GM18511 (cell line): Measurements from ENCODE around the gene INHBE.

Experiments used
- ATAC-seq: cut with Tn5 transposase; IDR thresholded peaks from one replicate; pipeline ENCODE4 v1.9.1; 2021; ENCODE audit warnings: mild to moderate bottlenecking, moderate library complexity; ENCODE audit not compliant: unreplicated experiment

The INHBE gene

GRCh38 chr12:57460468-57460784, 5.3 kb downstream of the INHBE start:
- no peak for ATAC-seq

- no peak for ATAC-seq
These were observed 5.8 kb downstream of the INHBE start for GRCh38 chr12:57460841-57461275.

DNA sequence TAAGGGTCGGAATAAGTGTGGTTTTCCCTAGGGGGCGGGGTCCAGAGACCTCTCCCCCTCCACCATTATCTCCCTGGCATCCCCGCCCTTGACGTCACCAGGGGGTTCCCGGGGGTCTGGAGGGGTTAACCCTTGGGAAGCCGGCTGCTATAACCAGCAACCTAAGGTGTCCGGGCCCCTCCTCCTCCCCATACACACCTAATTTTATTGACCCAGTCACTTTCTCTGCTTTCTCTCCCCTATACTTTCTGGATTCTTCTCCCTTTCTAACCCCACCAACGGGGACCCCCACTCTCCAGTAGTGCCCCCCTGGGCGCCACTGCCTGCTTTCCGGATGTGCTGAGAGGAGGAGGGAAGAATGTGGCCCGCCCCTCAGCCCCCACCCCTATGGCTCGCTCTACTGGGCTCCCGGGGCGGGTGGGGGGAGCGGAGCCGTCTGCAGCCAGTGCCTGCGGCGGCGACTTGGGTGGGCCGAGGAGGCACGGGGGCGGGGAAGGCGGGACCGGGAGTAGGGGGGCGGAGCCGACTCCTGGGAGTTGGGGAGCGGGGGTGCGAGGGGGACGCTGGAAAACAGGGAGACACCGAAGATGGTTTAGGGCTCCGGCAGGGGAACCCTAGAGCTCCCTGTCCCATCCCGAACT, 6.3 kb downstream of the INHBE start:
- ATAC-seq: no peak

DNA sequence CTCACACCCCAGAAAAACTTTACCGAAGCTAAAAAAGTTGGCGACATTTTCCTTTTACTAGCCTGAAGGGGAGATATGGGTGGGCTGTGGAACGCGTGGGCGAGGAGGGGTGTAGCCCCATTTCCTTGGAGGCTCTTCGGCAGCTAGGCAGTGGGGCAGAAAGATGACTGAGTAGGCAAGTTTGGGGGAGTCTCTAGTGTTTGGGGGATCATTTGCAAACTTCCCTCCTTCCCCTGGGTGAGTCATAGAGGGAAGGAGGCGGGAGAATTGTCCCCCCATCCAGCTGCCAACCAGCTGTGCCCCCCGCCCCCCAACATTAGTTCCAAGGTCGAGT, 6.8 kb downstream of the INHBE start:
- no peak for ATAC-seq

DNA sequence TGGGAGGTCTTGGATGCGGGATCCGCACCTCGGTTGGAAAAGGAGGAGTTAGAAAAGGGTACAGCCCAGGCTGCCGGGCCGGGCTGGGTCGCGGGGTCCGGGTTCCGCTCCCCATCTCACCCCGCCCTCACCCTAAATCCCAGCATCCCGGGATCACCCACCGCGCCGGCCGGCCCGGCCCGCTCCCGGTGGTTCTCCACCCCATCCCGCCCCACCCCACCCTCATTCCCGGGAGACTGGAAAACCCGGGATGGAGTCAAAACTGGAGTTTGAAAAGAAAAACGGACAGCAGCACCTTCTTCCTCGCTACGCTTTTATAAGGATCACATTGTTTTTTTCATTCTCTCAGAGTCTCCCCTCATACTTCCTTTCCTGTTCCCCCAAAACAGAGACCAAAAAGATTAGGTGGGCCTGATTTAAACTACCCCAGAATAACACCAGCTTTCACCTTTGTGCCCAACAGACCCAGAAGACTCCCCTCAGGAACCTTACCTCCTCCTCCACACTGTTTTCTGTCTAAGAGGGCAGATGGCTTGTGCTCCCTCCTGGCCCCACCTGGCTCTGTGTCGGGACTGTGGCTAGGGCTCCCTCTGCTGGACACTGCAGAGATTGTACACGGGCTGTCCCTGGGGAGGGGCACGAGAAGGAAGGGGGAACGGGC, 7.3 kb downstream of the INHBE start:
- peak; percentile 62 for ATAC-seq

DNA sequence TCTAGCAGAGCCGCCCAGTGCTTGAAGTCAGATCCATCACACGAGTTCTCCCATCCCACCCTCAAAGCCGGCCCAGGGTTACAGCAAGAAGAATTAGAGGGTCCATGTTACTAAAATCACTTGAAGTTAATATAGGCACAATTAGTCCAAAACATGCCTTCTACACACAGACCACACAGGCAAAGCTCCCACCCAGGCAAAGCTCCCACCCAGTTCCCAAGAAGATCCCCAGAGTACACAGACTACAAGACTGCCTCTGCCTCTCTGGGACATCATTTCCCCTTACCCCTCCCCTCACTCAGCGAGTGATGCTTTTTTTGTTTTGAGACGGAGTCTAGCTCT, 7.8 kb downstream of the INHBE start:
- no peak for ATAC-seq

GRCh38 chr12:57464569-57464968, 9.5 kb downstream of the INHBE start:
- no peak for ATAC-seq

GRCh38 chr12:57465030-57465746, 10.1 kb downstream of the INHBE start:
- no peak for ATAC-seq

DNA sequence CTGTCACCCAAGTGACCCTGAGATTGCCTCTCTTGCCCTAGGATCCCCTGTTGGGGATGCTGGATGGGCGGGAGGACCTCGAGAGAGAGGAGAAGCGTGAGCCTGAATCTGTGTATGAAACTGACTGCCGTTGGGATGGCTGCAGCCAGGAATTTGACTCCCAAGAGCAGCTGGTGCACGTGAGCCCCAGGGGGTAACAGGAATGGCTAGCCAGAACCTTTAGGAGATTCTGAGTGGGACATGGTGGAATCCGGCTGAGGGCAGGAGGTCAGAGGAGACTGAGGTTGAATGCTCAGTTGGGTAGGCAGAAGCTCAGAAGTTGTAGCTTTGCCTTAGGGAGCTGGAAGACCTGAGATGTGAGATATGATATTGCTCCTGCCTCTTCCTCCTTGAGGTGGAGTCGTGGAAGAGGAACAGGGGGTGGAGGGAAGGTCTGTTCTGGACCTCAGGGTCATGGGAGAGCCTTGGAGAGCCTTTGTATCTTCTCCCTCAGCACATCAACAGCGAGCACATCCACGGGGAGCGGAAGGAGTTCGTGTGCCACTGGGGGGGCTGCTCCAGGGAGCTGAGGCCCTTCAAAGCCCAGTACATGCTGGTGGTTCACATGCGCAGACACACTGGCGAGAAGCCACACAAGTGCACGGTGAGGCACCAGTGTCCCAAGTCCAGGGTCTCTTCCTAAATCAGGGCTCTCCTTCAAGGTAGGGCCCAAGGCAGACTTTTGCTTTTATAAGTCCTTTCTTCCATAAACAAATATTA, 10.8 kb downstream of the INHBE start:
- no peak for ATAC-seq

DNA sequence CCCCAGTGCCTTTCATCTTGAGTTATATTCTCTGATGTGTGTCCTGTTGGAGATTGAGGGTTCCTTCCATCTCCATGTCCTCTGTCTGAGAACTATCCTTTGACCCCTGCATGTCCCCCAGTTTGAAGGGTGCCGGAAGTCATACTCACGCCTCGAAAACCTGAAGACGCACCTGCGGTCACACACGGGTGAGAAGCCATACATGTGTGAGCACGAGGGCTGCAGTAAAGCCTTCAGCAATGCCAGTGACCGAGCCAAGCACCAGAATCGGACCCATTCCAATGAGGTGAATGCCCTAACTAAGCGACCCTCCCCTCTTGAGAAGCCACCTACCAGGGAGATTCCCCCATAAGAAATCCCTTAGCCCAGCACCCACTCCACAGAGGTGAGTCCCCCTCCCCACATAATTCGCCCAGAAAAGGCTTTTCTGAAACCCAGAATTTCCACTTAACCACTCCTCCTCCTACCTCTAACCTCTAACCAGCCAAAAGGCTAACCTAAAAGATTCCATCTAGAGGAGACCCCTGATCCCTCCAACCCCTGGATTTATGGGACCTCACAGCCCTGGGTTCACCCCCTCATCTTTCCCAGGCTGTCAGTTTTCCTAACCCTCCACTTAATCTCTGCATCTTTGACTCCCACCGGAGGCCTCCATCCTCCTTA, 12.2 kb downstream of the INHBE start:
- ATAC-seq: no peak

- no peak for ATAC-seq
These were observed 12.8 kb downstream of the INHBE start for GRCh38 chr12:57467915-57468314.

DNA sequence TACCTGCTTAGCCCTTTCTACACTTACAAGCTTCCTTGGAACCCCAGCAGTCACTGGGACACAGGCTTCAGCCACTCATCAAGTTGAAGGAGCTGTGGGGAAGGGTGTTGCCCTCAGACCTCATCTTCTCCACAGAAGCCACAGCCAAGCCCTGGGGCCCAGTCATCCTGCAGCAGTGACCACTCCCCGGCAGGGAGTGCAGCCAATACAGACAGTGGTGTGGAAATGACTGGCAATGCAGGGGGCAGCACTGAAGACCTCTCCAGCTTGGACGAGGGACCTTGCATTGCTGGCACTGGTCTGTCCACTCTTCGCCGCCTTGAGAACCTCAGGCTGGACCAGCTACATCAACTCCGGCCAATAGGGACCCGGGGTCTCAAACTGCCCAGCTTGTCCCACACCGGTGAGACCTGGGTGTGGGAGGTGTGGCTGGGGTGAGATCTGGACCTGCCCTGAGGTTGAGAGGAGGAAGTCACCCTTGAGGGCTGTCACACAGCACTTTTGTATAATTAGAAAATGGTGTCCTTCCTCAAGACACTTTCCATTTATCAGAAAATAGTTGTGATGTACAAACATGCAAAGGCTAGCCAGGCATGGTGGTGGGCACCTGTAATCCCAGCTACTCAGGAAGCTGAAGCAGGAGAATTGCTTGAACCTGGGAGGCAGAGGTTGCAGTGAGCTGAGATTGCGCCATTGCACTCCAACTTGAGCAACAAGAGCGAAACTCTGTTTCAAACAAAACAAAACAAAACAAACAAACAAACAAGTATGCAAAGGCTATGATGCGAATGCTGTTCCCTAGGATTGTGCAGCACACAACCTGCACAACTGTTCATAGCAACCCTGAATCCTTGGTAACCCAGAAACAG, 14.4 kb downstream of the INHBE start:
- ATAC-seq: no peak

- no peak for ATAC-seq
These were observed 15.3 kb downstream of the INHBE start for GRCh38 chr12:57470286-57470969.

- ATAC-seq: no peak
These were observed 16.0 kb downstream of the INHBE start for GRCh38 chr12:57470970-57471656.

DNA sequence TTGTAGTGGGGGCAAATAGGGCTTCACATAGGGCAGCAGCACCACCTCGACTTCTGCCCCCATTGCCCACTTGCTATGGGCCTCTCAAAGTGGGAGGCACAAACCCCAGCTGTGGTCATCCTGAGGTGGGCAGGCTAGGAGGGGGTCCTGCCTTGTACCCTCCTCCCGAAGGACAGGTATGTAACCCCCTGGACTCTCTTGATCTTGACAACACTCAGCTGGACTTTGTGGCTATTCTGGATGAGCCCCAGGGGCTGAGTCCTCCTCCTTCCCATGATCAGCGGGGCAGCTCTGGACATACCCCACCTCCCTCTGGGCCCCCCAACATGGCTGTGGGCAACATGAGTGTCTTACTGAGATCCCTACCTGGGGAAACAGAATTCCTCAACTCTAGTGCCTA, 16.6 kb downstream of the INHBE start:
- no peak for ATAC-seq

DNA sequence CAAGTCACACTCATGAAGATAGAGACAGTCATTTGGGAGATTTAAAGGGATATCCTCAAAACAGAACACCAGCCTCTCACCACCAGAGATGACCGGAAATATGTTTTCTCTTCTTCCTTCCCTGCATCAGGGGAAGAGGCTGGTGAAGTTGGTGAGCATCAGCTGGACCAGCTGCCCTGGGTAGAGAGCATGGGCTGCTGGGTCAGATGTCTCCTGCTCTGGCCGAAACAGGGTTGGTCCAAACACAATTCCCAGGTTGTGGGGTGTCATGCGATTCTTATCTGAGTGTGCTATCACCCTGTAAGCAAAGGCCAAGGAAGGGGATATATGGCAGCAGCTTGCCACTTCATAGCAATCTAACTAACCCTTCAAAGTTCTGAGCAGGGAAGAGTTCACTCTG, 17.3 kb downstream of the INHBE start:
- no peak for ATAC-seq

DNA sequence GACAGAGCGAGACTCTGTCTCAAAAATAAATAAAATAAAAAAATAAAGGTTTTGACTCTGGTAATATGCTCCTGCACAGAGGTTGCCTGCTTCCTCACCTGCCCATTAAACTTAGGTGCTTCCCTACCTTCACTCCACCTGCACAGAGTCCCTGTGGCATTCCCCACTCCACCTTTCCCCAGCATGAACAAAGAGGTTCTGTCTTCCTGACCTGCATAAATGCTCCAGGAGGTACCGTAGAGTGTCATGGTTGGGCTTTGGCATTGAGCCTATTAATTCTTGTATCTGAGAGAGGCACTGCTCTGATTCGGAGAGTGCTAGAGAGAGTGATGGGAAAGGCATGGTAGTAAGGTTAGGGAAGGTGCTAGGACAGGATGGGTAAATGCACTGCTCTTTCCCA, 18.3 kb downstream of the INHBE start:
- no peak for ATAC-seq

GRCh38 chr12:57473886-57474285, 18.8 kb downstream of the INHBE start:
- no peak for ATAC-seq

GRCh38 chr12:57474430-57474829, 19.3 kb downstream of the INHBE start:
- ATAC-seq: no peak
